SK-N-MC (cell line): ENCODE data around the gene CFAP251.

Experiments
- EZH2 ChIP-seq: fragments of 200-600 bp; sonication (generic); IDR thresholded peaks from one replicate; pipeline ENCODE4 v1.6.1; 2017; ENCODE audit warnings: antibody characterized with exemption
- POLR2AphosphoS5 ChIP-seq: IDR thresholded peaks from 2 replicates; pipeline ENCODE4 v1.6.1; 2012; ENCODE audit warnings: mild to moderate bottlenecking, low read depth, low read length, borderline replicate concordance

GRCh38 chr12:121875582-121875981 is 42.8 kb upstream of the CFAP251 start:
- TF ChIP-seq POLR2AphosphoS5 (no peak), EZH2 (no peak)
